Measurements from ENCODE around the gene DPEP3. TPM values are rescaled to one million over a fixed set of nuclear protein-coding genes. Genes with fewer than 3 reads are reported as not detected.

The DPEP3 gene
- total RNA-seq, 1 experiment from 2014 or later, result 1.6 TPM

- Mint-ChIP-seq H3K4me3 (no peak overlapping the region), H3K36me3 (peaks cover 40% of the 10 kb centered on the region), H3K9me3 (no peaks in the 10 kb centered on the region), H3K27ac (no peak overlapping the region), H3K27me3 (ENCODE audit: low read depth) (no peaks in the 10 kb centered on the region), H3K4me1 (peaks cover 36% of the 10 kb centered on the region)
- peak; percentile 71 for DNase-seq (ENCODE audit: low spot score)
- ATAC-seq, result peak; percentile 58
- TF ChIP-seq SP1 (CRISPR knock-in tag; conservative IDR thresholded peaks at IDR 0.05), result peak; percentile 46; the same call in 1 of the 2 replicates
- peak; percentile 96 for TF ChIP-seq PRDM15 (CRISPR knock-in tag; IDR thresholded peaks at IDR 0.05)
- TF ChIP-seq ZNF219 (CRISPR knock-in tag; IDR thresholded peaks at IDR 0.05; ENCODE audit: borderline replicate concordance), result no peak
- no peak for TF ChIP-seq TEAD1 (CRISPR knock-in tag; IDR thresholded peaks at IDR 0.05)
- TF ChIP-seq NR1H2 (CRISPR knock-in tag; IDR thresholded peaks at IDR 0.05), result no peak
- TF ChIP-seq NFE2L1 (CRISPR knock-in tag; IDR thresholded peaks at IDR 0.05), result no peak
- ChIA-PET CTCF (interaction anchor here (0.5 to 1.5 kb wide), 4 partner anchors 20 to 291 kb away, joined by 3 to 8 read pairs (median 3); partner anchors contain the start of gene LCAT), POLR2A (no interaction called here)
Observed at GRCh38 chr16:67963662-67964321, 16.5 kb downstream of the DPEP3 start.

- peaks cover 45% of the 10 kb centered on the region for H3K36me3 Mint-ChIP-seq
- ChIA-PET POLR2A (no interaction called here), CTCF (interaction anchor here (1.4 to 1.5 kb wide), 2 partner anchors 21 to 290 kb away, joined by 3 to 8 read pairs; no protein-coding TSS in a partner anchor)
- TF ChIP-seq ZBTB21 (CRISPR knock-in tag; IDR thresholded peaks at IDR 0.05; ENCODE audit: borderline replicate concordance) (no peak), PREB (CRISPR knock-in tag; IDR thresholded peaks at IDR 0.05; ENCODE audit: borderline replicate concordance) (no peak), GABPB1 (CRISPR knock-in tag; IDR thresholded peaks at IDR 0.05) (no peak), PRRX2 (CRISPR knock-in tag; IDR thresholded peaks at IDR 0.05) (no peak), ARID4B (CRISPR knock-in tag; IDR thresholded peaks at IDR 0.05; ENCODE audit: borderline replicate concordance) (no peak), NR1H2 (CRISPR knock-in tag; IDR thresholded peaks at IDR 0.05) (no peak), CDX4 (CRISPR knock-in tag; IDR thresholded peaks at IDR 0.05; ENCODE audit: borderline replicate concordance) (no peak), ATF1 (CRISPR knock-in tag; IDR thresholded peaks at IDR 0.05) (no peak), ZNF512 (CRISPR knock-in tag; IDR thresholded peaks at IDR 0.05; ENCODE audit: borderline replicate concordance) (no peak)
- H3K27me3 Mint-ChIP-seq (ENCODE audit: low read depth), result no peaks in the 10 kb centered on the region
- H3K9me3 Mint-ChIP-seq, result no peaks in the 10 kb centered on the region
- H3K4me1 Mint-ChIP-seq, result peaks cover 36% of the 10 kb centered on the region
- no peak for ATAC-seq
- H3K4me3 Mint-ChIP-seq, result no peak overlapping the region
- H3K27ac Mint-ChIP-seq, result no peak overlapping the region
- no peak for DNase-seq (ENCODE audit: low spot score)
Observed at GRCh38 chr16:67963292-67963661, 17.0 kb downstream of the DPEP3 start.

Data from WTC11 (cell line).